ENCODE data around the gene SLC7A9. TPM values are rescaled to one million over a fixed set of nuclear protein-coding genes. Genes with fewer than 3 reads are reported as not detected.

Gene SLC7A9
- total and polyA plus RNA-seq, 2 of the 13 experiments (the other 11 are each of a cell fraction or from before 2014, with no cell fraction given): 4.7 to 8.3 TPM

- no TSS peak for BruUV-seq (replicated peaks)
- in situ Hi-C loops (cut with HindIII; ENCODE audit: extremely low pct_ligation_motif_present, low pct_unique_long_range_greater_than_20kb): no loop called here
- H3K9me3 ChIP-seq (ENCODE audit: low read length): no peaks in the 10 kb centered on the region
- peaks cover 2 to 3% of the 10 kb centered on the region in 2 experiments; a peak in 3 of 5 replicates for H3K36me3 ChIP-seq (replicated peaks in 1 of 2; ENCODE audit: control insufficient read depth in 1 of 2, insufficient read depth in 2 of 2, low read length in 2 of 2)
- no peaks in the 10 kb centered on the region for H3K79me2 ChIP-seq (ENCODE audit: insufficient read depth, low read length)
- no peaks in the 10 kb centered on the region for H3K4me1 ChIP-seq (ENCODE audit: insufficient read depth, low read length)
- TF ChIP-seq ARNT2 (CRISPR knock-in tag; IDR thresholded peaks at IDR 0.05; ENCODE audit: low read depth): no peak
- TF ChIP-seq TMF1 (CRISPR knock-in tag; IDR thresholded peaks at IDR 0.05; ENCODE audit: low read depth): no peak
- no peak for TF ChIP-seq SNAPC4 (CRISPR knock-in tag; IDR thresholded peaks at IDR 0.05)
- TF ChIP-seq ARHGAP35 (CRISPR knock-in tag; IDR thresholded peaks at IDR 0.05; ENCODE audit: borderline replicate concordance): no peak
- no peak for TF ChIP-seq NFIC (IDR thresholded peaks at IDR 0.05; ENCODE audit: low read length)
- no peak for TF ChIP-seq MBNL3 (CRISPR knock-in tag; conservative IDR thresholded peaks at IDR 0.05)
- TF ChIP-seq RBM39 (IDR thresholded peaks at IDR 0.05; ENCODE audit: low read depth, low read length, poor library complexity, severe bottlenecking): no peak
- TF ChIP-seq ZNF547 (CRISPR knock-in tag; IDR thresholded peaks at IDR 0.05): no peak
- no peak for TF ChIP-seq RNF2 (conservative IDR thresholded peaks at IDR 0.05; ENCODE audit: low read depth)
- TF ChIP-seq, protein P1, sequence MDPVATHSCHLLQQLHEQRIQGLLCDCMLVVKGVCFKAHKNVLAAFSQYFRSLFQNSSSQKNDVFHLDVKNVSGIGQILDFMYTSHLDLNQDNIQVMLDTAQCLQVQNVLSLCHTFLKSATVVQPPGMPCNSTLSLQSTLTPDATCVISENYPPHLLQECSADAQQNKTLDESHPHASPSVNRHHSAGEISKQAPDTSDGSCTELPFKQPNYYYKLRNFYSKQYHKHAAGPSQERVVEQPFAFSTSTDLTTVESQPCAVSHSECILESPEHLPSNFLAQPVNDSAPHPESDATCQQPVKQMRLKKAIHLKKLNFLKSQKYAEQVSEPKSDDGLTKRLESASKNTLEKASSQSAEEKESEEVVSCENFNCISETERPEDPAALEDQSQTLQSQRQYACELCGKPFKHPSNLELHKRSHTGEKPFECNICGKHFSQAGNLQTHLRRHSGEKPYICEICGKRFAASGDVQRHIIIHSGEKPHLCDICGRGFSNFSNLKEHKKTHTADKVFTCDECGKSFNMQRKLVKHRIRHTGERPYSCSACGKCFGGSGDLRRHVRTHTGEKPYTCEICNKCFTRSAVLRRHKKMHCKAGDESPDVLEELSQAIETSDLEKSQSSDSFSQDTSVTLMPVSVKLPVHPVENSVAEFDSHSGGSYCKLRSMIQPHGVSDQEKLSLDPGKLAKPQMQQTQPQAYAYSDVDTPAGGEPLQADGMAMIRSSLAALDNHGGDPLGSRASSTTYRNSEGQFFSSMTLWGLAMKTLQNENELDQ (CRISPR knock-in tag; IDR thresholded peaks at IDR 0.05; ENCODE audit: borderline replicate concordance): no peak
- no peak overlapping the region for H3K27ac ChIP-seq (ENCODE audit: extremely low read length, insufficient read depth, low read length)
- H4K20me1 ChIP-seq (ENCODE audit: insufficient read depth, low read length): no peaks in the 10 kb centered on the region
- no peak overlapping the region for H3K4me3 ChIP-seq (replicated peaks in 1 of 3; ENCODE audit: insufficient read depth in 1 of 3, low read depth in 2 of 3, low read length in 3 of 3)
- POLR2A ChIA-PET: no interaction called here
- ATAC-seq: no peak
- WGBS (ENCODE audit: low lambda C conversion rate): 96% methylated on average over 8 of the region's 8 CpGs
- intact Hi-C loops (cut with micrococcal nuclease; ENCODE audit: unreplicated experiment): no loop called here
- FAIRE-seq: no peak
- H3K27me3 ChIP-seq (ENCODE audit: control insufficient read depth in 1 of 2, insufficient read depth in 2 of 2, low read length in 2 of 2): no peaks in the 10 kb centered on the region
- no peak overlapping the region for H3K9ac ChIP-seq (ENCODE audit: insufficient read depth, low read depth, low read length)
- H3K4me2 ChIP-seq (ENCODE audit: low read depth, low read length): no peak overlapping the region
- no peak for DNase-seq (ENCODE audit: low spot score)
- no peak overlapping the region for H2AFZ ChIP-seq (ENCODE audit: low read length)
- CTCF ChIA-PET (ENCODE audit: low intra/inter-chr PET ratio, low total read pairs): no interaction called here
Observed at GRCh38 chr19:32917616-32917996, 48.0 kb upstream of the SLC7A9 start.
